T-helper 1 cell treated with Interleukin-12 subunit alpha and Interleukin-12 subunit beta and Interleukin-4 antibody, amounts not matched to agents 30 ng/mL and 1 ng/mL, for 36 hours (primary cell): ENCODE results near the gene MICU1. TPM values are rescaled to one million over a fixed set of nuclear protein-coding genes. Genes with fewer than 3 reads are reported as not detected.
"Not testable (repeated sequence)": the region's sequence is repeated elsewhere in the genome, so short reads cannot be mapped to it uniquely, and the experiment has no call there.

Experiments
- intact Hi-C: fragments of 100-400 bp; cut with micrococcal nuclease; formaldehyde crosslinking; loops from one replicate; pipeline ENCODE4 v1.15.1; 2024
- total RNA-seq: library from RNA; stranded (reverse); gene quantifications from 2 replicates; pipeline ENCODE4 v1.2.3, GENCODE V29; 2022

The MICU1 gene
- total RNA-seq, 1 donor from 2014 or later = 35.9 TPM

DNA sequence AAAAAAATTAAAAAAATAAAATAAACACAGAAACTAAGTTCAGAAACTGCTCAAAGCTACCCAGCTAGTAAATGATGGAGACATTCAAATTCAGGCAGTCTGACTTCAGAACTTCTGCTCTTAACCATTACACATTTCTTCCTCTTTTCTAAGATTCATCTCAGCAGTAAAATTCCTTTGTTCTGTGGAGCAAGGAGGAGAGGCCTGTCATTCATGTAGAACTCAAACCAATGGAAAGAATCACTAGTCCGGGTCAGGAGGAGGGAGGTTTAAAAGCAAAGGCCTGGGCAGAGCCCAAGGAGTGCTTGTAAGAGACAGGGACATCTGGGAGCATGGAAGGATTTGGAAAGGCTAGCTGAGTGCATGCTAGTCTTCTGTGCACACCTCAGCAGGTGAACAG is 233.3 kb downstream of the MICU1 start:
- intact Hi-C loops = no loop called here

- intact Hi-C loops = no loop called here
Observed at GRCh38 chr10:72390764-72391163, 235.1 kb downstream of the MICU1 start.

DNA sequence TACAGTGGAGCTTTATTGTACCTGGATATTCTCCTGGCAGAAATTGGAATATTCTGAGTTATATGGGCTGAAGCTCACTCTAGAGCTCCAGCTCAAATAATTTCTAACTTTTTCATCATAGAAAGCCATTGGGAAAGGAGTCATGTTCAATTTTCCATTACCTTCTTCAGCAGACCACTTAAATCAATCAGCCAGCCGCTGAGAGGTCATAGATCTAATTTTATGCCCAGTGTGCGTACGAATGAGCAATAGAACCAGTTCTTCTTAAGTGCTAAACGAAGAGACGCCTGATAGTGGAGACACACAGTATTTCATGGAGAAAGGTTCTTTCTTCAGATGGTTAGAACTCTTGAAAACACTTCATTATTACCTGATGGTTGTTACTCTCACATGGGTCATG is 236.2 kb downstream of the MICU1 start:
- intact Hi-C loops = no loop called here

GRCh38 chr10:72389014-72389413 is 236.9 kb downstream of the MICU1 start:
- intact Hi-C loops = no loop called here

DNA sequence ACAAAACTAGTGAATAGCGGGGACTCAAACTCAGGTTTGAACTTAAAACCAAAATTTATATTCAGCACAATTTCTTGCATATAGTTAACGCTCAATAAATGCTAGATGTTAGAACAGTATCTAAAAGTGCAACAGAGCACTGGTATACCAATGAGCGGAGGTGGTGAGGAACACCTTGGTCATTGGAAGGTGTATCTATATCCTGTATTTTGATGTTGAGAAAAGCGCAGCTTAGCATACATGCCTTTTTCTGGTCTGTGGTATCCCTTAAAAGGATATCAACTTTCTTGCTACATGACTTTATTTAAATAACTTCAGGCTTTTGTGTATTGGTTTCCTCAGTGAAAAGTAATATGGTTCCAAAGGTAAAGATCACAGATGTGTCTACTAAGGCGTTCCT is 237.8 kb downstream of the MICU1 start:
- intact Hi-C loops = no loop called here

DNA sequence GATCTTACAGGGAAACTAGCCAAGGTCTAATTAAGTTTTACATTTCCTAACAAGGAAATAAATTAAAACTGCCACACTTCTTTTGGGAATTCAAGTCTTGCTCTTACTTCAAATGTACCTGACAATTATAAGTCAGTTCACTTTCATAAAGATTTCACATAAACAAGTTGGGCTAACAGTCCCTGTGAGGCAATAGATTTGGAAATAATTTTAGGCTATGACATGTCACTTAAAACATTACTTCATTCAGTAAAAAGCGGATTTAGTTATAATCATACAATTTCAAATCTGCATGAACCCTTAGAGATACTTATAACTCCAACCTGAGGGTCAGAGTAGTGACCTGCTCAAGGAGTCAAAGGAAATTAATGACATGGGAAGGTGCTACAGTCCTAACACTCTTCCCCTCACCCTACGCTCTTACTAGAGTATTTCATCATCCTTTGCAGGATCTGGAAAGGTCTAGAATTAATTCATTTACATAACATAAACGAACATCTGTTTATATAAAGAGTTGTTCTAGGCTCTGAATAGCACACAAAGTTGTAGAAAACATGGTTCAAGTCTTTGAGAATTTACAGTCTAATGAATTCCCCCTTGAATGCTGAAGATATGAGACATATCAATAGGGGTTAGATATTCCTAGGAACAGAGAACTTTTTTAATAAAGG is 238.8 kb downstream of the MICU1 start:
- intact Hi-C loops = no loop called here

DNA sequence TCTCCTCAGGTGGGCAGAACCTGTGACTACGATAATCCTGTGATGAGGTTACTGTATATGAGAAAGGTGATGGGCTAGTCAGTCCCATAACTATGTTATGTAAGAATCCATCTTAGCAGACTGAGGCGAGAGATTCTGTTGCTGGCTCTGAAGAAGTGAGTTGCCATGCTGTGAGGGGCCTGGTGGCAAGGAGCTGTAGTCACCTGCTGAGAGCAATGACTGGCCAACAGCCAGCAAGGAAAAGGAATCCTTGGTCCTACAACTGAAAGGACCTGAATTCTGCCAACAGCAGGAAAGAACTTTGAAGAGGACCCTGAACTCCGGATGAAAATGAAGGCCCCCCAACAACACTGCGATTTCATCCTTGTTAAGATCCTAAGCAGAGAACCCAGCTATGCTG is 240.2 kb downstream of the MICU1 start:
- intact Hi-C loops = no loop called here

- intact Hi-C loops = not testable (repeated sequence)
Observed at GRCh38 chr10:72384982-72385381, 240.9 kb downstream of the MICU1 start.

- intact Hi-C loops = no loop called here
Observed at GRCh38 chr10:72379776-72380175, 246.1 kb downstream of the MICU1 start.

DNA sequence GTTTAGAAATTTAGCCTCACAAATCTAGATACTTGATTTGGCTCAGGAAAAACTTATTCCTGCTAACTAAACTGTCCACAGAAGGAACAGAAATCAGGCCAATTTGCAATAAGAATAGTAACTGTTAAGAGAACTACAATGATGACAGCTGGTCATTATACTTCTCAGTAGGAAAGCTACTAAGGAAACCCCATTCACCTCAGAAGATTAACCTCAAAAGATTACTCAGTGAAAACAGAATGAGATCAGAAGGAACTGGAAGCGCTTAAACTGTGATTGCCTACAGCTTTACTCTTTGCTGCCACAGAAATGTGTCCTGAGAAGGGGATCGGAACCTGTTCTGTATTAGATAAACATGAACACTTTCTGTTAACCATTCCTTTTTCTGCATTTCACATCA is 246.8 kb downstream of the MICU1 start:
- intact Hi-C loops = no loop called here

GRCh38 chr10:72375585-72375984 is 250.3 kb downstream of the MICU1 start:
- intact Hi-C loops = no loop called here

- intact Hi-C loops = no loop called here
Observed at GRCh38 chr10:72375173-72375572, 250.7 kb downstream of the MICU1 start.

GRCh38 chr10:72370201-72370722 is 255.6 kb downstream of the MICU1 start:
- intact Hi-C loops = loop anchor here (1.0 kb wide), 2 partner anchors 16 to 193 kb away; partner anchors contain the start of gene DNAJB12

GRCh38 chr10:72367301-72367960 is 258.4 kb downstream of the MICU1 start:
- intact Hi-C loops = no loop called here

- intact Hi-C loops = loop anchor here (2.0 kb wide), 3 partner anchors 198 to 804 kb away; partner anchors contain the start of genes ECD and FAM149B1
Observed at GRCh38 chr10:72365106-72365895, 260.6 kb downstream of the MICU1 start.

DNA sequence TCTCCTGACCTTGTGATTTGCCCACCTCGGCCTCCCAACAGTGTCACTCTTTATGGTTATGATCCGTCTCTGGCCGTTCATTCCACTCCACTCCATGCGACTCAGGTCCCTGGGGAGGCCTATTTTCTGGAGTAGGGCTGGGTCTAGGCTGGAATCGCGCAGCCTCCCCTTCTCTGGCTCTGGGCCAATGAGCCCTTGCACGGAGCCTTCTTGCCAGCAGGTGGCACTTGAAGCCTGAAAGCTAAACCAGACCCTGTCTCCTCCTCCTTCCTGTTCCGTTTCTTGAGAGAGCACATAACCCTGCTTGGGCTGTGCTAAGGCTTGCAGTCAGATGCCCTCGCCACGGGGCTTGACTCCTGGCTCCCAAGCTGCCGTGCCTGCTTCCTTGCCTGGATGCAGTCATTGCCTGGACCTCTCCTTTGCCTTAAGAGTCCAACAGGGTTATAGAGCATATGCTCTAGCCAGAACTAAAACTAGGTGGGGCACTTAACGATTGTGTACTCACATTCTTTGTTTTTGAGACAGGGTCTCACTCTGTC is 261.6 kb downstream of the MICU1 start:
- intact Hi-C loops = loop anchor here (1.0 to 5.0 kb wide), 9 partner anchors 198 to 883 kb away; partner anchors contain the start of genes DNAJC9, ECD, FAM149B1 and MCU

DNA sequence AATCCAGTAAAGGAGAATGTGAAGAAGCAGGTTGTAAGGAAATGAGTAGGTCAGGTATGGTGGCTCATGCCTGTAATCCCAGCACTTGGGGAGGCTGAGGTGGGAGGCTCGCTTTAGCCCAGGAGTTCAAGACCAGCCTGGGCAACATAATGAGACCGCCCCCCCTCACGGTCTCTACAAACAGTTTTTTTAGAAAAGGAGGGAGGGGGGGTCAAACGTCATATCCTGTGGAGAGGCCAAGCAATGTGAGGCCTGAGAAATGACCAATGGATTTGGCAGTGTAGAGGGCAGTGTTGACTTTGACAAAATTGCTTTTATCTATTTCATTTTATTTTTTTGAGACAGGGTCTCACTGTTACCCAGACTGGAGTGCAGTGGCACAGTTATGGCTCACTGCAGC is 268.9 kb downstream of the MICU1 start:
- intact Hi-C loops = loop anchor here (5.0 to 10.0 kb wide), 3 partner anchors 1000 to 1270 kb away; partner anchors contain the start of genes CFAP70 and PPP3CB

GRCh38 chr10:72356115-72356514 is 269.8 kb downstream of the MICU1 start:
- intact Hi-C loops = loop anchor here (5.0 to 10.0 kb wide), 3 partner anchors 1001 to 1271 kb away; partner anchors contain the start of genes CFAP70 and PPP3CB

DNA sequence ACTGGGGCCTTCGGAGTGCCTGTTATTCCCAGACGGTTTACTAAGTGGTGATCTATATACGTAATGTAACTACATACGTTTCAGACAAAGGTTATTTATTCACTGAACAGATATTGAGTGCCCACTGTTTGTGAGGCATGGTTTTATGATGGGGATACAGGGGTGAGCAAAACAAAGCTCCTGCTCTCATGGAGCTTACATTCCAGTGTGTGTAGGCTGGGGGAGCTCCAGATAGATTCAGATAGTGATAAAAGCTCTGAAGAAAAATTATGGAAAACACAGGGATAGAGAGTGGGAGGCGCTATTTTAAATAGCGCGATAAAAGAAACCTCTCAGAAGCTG is 270.7 kb downstream of the MICU1 start:
- intact Hi-C loops = loop anchor here (1.0 to 10.0 kb wide), 6 partner anchors 338 to 1272 kb away; partner anchors contain the start of genes CFAP70, MCU, P4HA1 and PPP3CB

- intact Hi-C loops = loop anchor here (1.0 to 10.0 kb wide), 11 partner anchors 16 to 1273 kb away; partner anchors contain the start of genes CFAP70, MCU, MICU1 and P4HA1
Observed at GRCh38 chr10:72354356-72355213, 271.3 kb downstream of the MICU1 start, which contains the start of gene DNAJB12. DNAJB12 (minus strand) TSS chr10:72354919; CDS start chr10:72354897, 22 bp downstream.
